GM12864 (cell line): ENCODE measurements around the gene GNAT2.

Experiments
- DNase-seq: peaks from one replicate; pipeline ENCODE4 v3.0.0-alpha.2; 2011; ENCODE audit warnings: low read depth
- H3K4me3 ChIP-seq: 2 replicates; pipeline ENCODE4 v1.5.1; 2011; ENCODE audit warnings: mild to moderate bottlenecking, low read depth, low read length, control low read depth
- CTCF ChIP-seq: IDR thresholded peaks from 2 replicates; pipeline ENCODE4 v1.5.1; 2011; ENCODE audit warnings: low read depth, mild to moderate bottlenecking, moderate library complexity, low read length, control low read depth, inconsistent platforms; ENCODE audit errors: missing control alignments

GNAT2 gene

GRCh38 chr1:109659145-109659544 lies 39.7 kb upstream of the GNAT2 start:
- H3K4me3 ChIP-seq = no peak overlapping the region
- DNase-seq = no peak
- no peak for TF ChIP-seq CTCF

- no peak overlapping the region for H3K4me3 ChIP-seq
- DNase-seq = no peak
- TF ChIP-seq CTCF = no peak
Observed at GRCh38 chr1:109658533-109659042, 39.2 kb upstream of the GNAT2 start.

GRCh38 chr1:109657970-109658369 lies 38.6 kb upstream of the GNAT2 start:
- no peak for TF ChIP-seq CTCF
- H3K4me3 ChIP-seq = no peak overlapping the region
- no peak for DNase-seq

GRCh38 chr1:109657395-109657794 lies 38.0 kb upstream of the GNAT2 start:
- DNase-seq = no peak
- no peak for TF ChIP-seq CTCF
- no peak overlapping the region for H3K4me3 ChIP-seq

- H3K4me3 ChIP-seq = peak within 1 kb of the TSS; percentile 70
- TF ChIP-seq CTCF = no peak
- DNase-seq = peak; percentile 48
Observed at GRCh38 chr1:109655615-109656519, 36.5 kb upstream of the GNAT2 start, which contains the start of gene GSTM4. Gene GSTM4, plus strand, starts transcription at chr1:109656099. Its CDS starts 291 bp downstream, at chr1:109656390.

GRCh38 chr1:109654519-109654918 lies 35.1 kb upstream of the GNAT2 start:
- no peak for TF ChIP-seq CTCF
- DNase-seq = no peak
- no peak overlapping the region for H3K4me3 ChIP-seq
